Skin epidermis (tissue), 12 donors: ENCODE results near the gene CRYZL1.
"Not testable (repeated sequence)": the region's sequence is repeated elsewhere in the genome, so short reads cannot be mapped to it uniquely, and the experiment has no call there.

ENCODE experiments used
- H3K27ac ChIP-seq, 21 experiments: fragments of 200-600 bp; sonication (generic) in 11 of 21; one replicate each; pipeline ENCODE4 v1.5.0; 2020; ENCODE audit warnings: mild to moderate bottlenecking in 3 of 21, inconsistent platforms in 2 of 21, moderate library complexity in 2 of 21
- H3K4me3 ChIP-seq, 7 experiments: fragments of 200-600 bp; sonication (generic) in 2 of 7; one replicate each; pipeline ENCODE4 v1.5.0; 2020; ENCODE audit warnings: inconsistent platforms in 2 of 7, mild to moderate bottlenecking in 2 of 7, moderate library complexity in 1 of 7

CRYZL1 gene

DNA sequence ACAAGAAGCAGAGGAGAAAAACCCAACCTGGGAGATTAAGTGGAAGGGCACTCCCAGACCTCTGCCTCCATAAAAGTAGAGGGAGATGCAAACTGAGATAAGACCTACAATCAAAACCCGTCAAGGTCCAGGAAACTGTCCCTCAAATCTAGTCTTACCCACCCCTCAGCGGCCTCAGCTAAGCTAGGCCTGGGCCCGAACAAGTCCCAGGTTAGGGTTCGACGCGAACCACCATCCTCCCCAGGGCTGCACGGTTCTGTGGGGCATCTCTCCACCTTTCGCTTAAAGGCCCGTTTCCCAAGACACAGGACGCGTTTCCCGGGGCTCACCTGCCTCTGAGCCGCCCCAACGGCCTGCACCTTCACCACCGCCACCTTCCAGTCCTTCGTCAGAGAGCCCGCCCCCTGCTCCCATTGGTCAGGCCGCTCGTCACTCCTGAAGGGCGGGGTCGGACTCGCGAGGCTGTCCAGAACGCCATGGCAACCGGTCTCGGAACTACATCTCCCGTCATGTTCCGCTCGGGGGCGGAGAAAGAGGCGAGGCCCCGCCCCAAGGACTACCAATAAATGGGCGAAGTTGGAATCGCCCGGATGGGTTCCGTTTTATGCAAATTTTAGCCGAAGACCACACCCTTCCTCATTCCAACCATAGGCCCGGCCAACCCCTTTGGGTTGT, at the start of gene CRYZL1:
Gene CRYZL1, minus strand, starts transcription at position 390 of the 675 bp plus-strand sequence. CDS start 10,190 bp downstream, outside the sequence.
- Histone ChIP-seq H3K27ac (peak within 1 kb of the TSS; percentile 64 to 93 (median 85)), H3K4me3 (peak within 1 kb of the TSS; percentile 58 to 99 (median 92))

DNA sequence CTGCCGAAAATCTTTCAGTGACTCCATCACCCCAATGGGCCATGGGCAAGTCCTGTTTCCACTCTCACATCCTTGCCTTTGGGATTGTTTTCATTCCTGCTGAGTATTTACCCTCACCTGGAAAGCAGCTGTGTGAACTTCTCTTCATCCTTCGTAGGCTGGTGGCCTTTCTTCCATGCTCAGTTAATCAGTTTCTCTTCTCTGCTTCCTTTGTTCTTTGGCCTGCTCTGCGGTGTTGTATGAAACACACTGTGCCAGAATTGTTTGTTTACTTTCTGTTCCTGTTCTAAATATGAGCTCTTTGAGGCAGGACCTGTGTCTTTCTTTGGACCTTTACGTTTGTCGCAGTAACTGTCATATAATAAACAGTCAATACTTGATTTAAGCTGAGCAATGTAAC, 49.3 kb upstream of the CRYZL1 start:
- H3K4me3 ChIP-seq = no peak overlapping the region
- H3K27ac ChIP-seq = no peak overlapping the region

DNA sequence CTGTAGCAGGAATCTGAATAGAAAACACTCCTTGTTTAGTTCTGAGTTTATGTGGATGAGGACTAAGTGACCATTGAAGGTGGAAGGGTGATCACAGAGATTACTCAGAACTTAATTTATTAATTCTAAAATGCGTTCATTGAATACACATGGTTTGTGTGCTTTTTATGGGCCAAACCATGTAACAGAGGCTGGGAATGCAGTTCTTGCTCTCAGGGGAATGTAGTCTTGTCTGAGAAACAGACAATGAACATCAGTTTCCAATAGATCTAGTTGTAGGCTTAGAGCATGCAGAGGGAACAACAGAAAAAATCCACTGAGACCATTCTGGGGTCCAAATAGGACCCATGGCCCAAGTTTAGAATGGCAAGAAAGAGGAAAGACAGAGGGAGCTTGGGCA, 46.8 kb upstream of the CRYZL1 start:
- Histone ChIP-seq H3K27ac (peak overlapping the region in 6 of 21 experiments; percentile 56 to 78 (median 60)), H3K4me3 (no peak overlapping the region)

DNA sequence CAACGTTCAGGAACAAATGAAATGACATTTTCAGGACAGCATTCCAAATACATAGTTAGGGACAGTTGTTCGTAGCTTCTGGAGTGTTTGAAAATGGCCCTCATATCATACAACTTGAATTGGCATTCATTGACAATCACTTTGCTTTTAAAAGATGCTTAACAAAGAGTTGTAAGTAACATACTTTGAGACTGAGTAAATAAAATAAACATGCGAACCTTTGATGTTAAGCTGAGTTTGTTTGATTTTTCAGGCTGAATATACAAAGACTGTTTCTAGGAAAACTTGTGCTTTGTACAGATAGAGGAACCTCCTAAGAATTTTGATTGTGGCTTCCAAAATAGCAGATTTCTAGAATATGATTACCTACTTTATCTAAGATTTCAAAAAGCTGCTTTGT, 46.1 kb upstream of the CRYZL1 start:
- Histone ChIP-seq H3K27ac (peak overlapping the region in 2 of 21 experiments; percentile 24 to 59), H3K4me3 (no peak overlapping the region)

DNA sequence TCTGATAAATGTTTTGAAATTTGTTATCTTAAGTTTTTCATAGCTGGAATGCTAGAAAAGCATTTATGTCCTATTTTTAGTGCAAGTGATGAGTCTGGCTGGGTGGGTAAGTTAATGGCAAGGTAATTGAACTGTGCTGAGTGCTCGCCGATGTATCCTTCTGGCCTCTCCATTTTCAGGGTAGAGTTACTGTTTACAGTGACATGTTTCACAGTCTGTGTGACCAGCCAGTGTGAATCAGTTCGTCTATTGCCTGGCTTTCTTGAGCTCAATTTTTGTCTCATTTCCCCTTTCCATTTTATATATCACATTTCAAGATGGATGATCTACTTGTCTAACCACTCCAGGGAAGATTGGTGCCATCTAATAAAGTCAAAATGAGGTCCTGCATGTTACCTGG, 44.8 kb upstream of the CRYZL1 start:
- no peak overlapping the region for H3K4me3 ChIP-seq

DNA sequence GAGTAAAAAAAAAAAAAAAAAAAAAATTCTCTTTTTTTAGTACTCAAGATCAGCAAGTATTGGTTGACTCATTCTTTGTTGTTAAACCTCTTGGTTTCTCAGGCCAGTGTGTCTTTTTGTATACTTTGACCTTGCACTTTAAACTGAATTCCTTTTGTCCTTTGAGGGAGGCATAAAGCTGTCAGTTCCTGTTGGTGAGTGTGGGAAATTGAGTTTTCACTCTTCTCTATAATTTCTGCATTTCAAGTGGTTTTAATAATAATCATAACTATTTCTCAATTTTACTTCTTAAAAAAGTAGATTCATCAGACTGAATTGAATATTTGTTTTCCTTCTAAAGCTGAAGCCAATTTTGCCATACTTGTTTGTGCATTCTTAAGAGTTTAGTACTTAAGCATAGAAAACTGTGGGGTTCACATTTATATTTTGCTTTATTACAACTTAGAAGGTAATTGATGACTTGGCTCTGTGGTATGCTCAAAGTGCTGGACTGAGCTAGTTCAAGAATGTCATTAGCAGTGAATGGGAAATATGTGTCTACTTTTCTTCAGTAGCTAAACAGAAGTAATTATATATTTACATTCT, 44.2 kb upstream of the CRYZL1 start:
- Histone ChIP-seq H3K27ac (peak overlapping the region in 2 of 21 experiments; percentile 23 to 51), H3K4me3 (no peak overlapping the region)

More for the DNA sequence above, 44.8 kb upstream of the CRYZL1 start:
- H3K27ac ChIP-seq = peak overlapping the region in 2 of 21 experiments; percentile 13 to 23

DNA sequence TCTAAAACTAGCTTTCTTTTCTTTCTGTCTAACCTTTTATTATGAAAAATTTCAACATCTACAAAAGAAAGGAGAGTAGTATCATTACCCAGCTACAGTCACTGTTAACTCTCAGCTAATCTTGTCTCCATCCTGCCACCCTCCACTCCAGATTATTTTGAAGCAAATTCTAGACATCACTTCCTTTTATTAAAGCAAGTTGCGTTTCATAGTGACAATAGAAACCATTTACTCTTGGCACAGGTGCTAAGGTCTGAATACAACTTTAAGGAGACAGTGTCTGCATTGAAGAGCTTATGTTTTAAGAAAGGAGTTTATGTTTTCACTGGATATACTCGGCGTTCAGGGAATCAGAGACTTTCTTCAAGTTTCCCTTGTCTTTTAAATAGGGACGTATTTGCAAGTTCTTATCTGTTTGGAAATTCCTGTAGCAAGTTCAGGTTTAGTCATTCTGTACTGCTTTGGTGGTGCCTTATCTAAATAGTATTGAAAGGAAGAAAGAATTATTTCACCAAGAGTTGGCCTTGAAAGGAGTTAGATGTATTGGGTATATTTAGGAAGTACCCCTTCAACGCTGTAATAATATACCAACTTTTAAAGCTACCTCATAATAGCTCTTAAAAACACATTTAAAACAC, 43.5 kb upstream of the CRYZL1 start:
- Histone ChIP-seq H3K27ac (peak overlapping the region in 6 of 21 experiments; percentile 0 to 29 (median 13)), H3K4me3 (no peak overlapping the region)

DNA sequence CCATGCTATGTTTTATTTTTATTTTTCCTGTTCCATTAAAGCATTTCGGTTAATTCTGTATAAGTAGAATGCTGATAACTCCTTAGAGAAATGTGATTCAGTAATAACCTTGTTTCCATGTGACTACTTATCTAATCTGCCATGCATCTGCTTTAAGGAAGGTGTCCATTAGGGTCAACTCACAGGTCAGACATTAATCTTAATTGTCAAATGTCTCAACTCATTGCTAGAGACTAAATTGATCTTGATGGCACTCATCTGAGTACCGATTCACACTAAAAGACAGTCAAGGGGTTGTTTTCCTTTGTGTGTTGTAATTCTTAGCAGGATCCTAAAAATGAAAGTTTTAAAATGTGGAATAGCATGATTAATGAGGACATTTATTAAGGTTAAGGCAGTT, 42.5 kb upstream of the CRYZL1 start:
- Histone ChIP-seq H3K4me3 (no peak overlapping the region), H3K27ac (peak overlapping the region in 5 of 21 experiments; percentile 7 to 59 (median 24))

DNA sequence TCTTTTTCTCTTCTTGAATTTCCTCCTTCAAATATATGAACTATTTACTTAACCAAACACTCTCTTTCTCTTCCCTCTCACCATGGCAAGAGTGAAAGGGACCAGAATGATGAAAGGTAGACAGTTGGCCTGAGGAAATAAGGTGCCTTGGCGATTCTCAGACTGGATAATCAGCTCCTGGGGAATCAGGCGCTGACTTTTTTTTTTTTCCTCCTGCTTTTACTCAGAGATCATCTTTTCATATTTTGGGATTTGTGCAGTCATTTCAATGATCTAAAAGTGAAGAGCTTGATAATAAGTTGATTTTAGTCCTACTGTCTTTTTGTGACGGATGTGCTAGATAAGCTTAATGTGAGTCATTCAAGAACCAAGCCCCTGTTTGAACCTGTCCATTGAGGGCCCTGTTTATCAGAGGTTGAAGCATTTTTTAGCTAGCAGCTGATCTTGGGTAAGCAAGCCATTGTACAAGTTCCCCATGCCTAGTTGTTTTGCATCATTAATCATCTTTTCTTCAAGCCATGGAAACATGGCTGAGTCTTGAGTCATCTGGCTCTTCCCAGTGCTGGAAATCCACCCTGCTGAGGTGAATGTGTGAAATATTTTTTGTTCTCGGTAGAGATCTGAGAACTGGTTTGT, 41.6 kb upstream of the CRYZL1 start:
- Histone ChIP-seq H3K27ac (peak overlapping the region in 4 of 21 experiments; percentile 24 to 59 (median 40)), H3K4me3 (no peak overlapping the region)

DNA sequence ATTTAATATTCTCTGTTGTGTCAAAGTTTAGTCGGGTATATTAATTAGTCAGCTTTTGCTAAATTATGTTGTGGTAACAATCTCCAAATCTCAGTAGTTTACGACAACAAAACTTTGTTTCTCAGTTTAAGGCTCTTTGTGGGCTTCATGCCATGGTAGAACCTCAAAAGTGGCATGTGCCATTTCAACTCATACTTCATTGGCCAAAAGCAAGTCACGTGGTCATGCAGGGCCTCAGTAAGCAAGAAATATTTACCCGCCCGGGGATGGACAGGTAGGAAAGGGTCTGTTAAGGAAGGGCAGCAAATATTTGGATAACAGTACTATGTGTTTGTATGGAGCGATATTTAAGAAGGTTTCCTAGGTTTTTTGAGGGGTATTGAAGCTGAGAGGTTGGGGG, 39.3 kb upstream of the CRYZL1 start:
- no peak overlapping the region for H3K4me3 ChIP-seq
- H3K27ac ChIP-seq = no peak overlapping the region

DNA sequence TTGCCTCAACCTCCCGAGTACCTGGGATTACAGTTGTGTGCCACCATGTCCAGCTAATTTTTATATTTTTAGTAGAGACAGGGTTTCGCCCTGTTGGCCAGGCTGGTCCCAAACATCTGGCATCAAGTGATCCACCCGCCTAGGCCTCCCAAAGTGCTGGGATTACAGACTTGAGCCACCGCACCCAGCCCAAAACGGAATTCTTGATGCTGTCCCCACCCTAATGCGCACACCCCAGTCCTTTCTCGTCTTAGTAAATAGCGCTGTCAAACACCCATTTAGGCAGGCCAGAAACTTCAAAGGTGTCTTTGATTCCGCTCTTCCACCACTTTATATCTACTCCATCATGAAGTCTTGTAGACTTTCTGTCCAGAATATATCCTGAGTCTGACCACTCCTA, 35.9 kb upstream of the CRYZL1 start:
- Histone ChIP-seq H3K27ac (no peak overlapping the region), H3K4me3 (no peak overlapping the region)

DNA sequence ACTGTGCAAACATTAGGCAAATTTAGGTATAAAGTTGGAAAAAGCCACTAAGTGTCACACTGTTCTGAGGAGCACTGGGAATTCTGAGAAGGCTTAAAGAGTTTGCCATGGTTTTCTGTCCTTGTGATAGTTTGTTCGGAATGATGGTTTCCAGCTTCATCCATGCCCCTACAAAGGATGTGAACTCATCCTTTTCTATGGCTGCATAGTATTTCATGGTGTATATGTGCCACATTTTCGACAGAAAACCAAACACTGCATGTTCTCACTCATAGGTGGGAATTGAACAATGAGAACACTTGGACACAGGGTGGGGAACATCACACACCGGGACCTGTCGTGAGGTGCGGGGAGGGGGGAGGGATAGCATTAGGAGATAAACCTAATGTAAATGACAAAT, 35.1 kb upstream of the CRYZL1 start:
- H3K27ac ChIP-seq, H3K4me3 ChIP-seq: not testable (repeated sequence)

DNA sequence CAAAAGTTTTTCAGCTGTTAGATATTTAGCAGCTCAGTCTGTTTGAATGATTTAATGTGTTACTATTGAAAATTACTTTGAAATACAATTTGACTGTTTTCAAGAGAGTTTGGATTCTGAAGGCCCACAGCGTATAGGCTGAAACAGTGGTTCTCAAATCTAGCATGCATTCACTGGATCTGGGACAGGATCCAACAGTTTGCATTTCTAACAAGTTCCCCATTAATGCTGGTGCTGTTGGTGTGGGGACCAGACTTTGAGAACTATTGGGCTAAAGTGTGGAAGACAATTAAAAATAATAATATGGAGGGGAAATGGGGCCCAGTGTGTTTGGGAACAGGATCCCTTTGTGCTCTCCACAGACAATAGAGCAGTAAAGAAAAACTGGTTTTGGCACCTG, 32.7 kb upstream of the CRYZL1 start:
- H3K27ac ChIP-seq = no peak overlapping the region
- no peak overlapping the region for H3K4me3 ChIP-seq

DNA sequence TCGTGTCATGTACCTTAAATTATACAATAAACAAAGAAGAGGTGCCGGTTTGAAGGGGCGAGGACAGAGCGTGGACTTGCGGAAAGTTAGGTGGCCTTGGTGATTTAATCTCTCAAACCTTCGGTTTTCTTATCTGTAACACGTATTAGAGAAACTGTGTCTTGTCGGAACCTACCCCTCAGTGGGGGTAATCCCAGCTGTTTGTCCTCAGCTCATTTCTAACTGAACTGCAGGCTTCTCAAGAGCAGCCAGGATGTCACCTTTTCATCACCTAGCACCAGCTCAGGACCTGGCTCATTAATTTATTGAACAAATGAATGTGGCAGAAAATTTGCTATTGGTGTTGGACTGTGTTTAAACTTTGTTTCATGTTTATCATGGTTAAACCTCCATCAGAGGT, 31.9 kb upstream of the CRYZL1 start:
- no peak overlapping the region for H3K27ac ChIP-seq

DNA sequence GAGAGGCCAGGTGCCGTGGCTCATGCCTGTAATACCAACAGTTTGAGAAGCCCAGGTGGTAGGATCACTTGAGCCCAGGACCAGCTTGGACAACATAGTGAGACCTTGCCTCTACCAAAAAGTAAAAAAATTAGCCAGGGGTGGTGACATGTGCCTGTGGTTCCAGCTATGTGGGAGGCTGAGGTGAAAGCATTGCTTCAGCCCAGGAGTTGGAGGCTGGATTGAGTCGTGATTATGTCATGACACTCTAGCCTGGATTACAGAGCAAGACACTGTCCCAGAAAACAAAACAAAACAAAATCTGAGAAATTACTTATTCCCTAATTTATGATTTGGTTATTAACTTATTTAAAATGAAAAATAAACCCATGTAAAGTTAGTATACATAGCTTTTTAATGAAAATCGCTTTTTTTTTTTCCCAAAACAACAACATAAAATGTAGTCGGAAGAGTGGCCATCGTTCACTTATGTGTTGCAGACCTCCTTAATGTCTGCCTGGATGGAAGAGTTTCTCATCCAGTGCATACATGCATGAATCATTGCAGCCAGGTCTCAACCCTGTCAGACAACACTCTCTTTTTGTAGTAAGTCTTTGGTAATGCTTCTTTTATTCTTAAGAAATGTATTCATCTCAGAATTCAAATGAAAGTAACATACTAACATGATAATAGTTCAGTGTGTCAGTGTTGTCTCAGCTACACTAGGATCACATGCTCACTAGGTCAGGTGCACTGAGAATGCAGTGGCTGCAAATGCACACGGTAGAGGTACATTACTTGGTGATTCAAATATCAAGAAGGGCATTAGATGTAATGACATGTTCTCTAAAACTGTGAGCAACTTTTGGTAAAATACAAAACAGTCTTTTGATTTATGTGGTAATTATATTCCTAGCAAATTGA, 28.8 kb upstream of the CRYZL1 start:
- no peak overlapping the region for H3K27ac ChIP-seq
- H3K4me3 ChIP-seq = no peak overlapping the region

More for the DNA sequence above, 31.9 kb upstream of the CRYZL1 start:
- no peak overlapping the region for H3K4me3 ChIP-seq

DNA sequence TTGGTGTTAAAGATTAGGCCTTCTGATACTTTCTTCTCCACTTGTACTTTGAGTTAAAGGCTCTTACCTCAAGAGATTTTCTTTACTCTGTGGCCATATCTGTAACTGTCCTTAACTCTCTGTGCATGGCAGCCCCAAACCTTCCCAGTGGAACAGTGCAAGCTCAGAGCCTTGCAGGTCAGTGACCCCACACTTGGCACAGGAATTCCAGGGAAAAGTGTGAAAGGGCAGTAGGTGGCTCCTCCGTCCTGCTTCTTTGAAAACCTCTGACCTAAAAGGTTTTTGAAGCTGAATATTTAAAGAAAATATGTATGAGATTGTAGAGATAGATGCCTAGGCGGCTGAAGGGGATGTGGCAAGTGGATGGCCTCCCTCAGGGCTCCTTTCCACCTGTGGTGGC, 27.1 kb upstream of the CRYZL1 start:
- H3K4me3 ChIP-seq = no peak overlapping the region
- H3K27ac ChIP-seq = no peak overlapping the region

DNA sequence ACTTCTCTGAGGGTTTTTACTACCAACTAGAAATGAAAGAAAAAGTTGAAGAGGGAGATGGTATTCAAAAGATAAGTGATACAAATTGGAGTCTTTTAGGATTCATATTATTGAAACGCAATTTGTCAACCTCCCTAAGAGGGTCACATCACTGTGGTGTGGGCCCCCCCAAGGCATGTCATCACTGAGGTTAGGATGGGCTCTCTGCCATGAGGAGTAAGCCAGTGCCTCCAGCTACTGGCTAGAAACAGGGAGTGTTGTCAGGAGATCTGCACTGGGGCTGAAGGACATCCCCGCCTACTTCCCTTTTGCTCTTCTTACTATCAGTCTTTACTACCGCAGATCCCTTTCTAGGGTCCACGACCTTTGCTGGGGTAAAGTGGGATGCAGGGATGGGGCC, 26.6 kb upstream of the CRYZL1 start:
- Histone ChIP-seq H3K27ac (no peak overlapping the region), H3K4me3 (no peak overlapping the region)

DNA sequence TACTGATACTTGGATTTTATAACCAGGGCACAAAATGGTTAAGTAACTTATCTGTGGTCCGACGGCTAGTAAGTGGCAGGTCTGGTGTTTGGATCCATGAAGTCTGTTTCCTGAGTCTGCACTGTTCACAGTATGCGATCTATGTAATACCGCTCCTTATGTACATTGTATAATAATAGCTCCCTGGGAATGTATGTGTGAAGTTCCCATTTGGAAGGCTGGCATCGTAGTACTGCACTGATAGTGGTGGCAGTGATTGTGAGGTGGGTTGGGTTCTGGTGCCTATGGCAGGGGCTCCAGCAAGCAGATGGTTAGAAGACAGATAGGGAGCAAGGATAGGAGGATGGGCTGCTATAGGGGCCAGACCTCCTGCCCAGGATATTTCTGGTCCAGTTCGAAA, 26.1 kb upstream of the CRYZL1 start:
- Histone ChIP-seq H3K4me3 (no peak overlapping the region), H3K27ac (no peak overlapping the region)

DNA sequence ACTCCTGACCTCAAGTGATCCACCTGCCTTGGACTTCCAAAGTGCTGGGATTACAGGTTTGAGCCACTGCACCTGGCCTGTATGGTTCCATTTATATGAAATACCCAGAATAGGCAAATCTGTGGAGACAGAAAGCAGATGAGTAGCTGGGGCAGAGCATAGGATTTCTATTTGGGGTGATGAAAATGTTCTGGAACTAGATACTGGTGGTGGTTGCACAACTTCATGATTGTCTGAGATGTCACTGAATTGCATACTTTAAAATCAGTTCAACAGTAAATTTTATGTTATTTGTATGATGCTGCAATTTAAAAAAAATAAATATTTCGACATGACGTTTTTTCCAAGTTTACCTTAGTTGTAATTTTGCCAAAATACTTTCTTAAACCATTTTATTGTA, 24.6 kb upstream of the CRYZL1 start:
- Histone ChIP-seq H3K4me3 (no peak overlapping the region), H3K27ac (no peak overlapping the region)

DNA sequence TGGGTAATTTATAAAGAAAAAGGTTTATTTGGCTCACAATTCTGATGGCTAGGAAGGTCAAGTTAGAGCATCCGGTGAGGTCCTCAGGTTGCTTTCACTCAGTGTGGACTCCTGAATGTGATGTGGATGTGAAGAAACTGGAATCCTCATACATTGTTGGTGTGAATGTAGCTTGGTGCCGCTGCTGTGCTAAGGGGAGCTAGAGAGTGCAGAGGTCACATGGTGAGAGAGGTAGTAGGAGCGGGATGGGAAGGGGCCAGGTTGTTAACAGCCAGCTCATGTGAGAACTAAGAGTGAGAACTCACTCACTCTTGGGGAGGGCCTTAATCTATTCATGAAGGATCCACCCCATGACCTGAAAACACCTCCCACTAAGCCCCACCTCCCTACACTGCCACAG, 22.6 kb upstream of the CRYZL1 start:
- Histone ChIP-seq H3K4me3 (no peak overlapping the region), H3K27ac (no peak overlapping the region)
